Astrocyte (in vitro differentiated cells and primary cell): ENCODE results near the gene NDOR1. TPM values are rescaled to one million over a fixed set of nuclear protein-coding genes. Genes with fewer than 3 reads are reported as not detected.

Experiments
- DNase-seq: peaks from one replicate; pipeline ENCODE4 v3.0.0-alpha.2; 2010; ENCODE audit warnings: low read depth
- FAIRE-seq: peaks from 2 replicates; lab custom pipeline; 2011; peaks lifted over from hg19 to GRCh38; lab: Jason Lieb, UNC
- H2AFZ ChIP-seq: 2 replicates; pipeline ENCODE4 v1.6.0; 2012; ENCODE audit warnings: low read depth, low read length, inconsistent platforms
- H3K27ac ChIP-seq: 2 replicates; pipeline ENCODE4 v1.5.1; 2011; ENCODE audit warnings: low read depth, low read length, inconsistent platforms
- H3K27me3 ChIP-seq: 2 replicates; pipeline ENCODE4 v1.6.0; 2011; ENCODE audit warnings: low read length, inconsistent platforms; ENCODE audit not compliant: insufficient read depth
- H3K36me3 ChIP-seq: 2 replicates; pipeline ENCODE4 v1.5.1; 2011; ENCODE audit warnings: low read length, inconsistent platforms; ENCODE audit not compliant: insufficient read depth
- H3K4me1 ChIP-seq: 2 replicates; pipeline ENCODE4 v1.5.1; 2011; ENCODE audit warnings: low read length, inconsistent platforms; ENCODE audit not compliant: insufficient read depth
- H3K4me2 ChIP-seq: 2 replicates; pipeline ENCODE4 v1.6.0; 2012; ENCODE audit warnings: low read length, inconsistent platforms
- H3K4me3 ChIP-seq: 2 replicates; pipeline ENCODE4 v1.5.1; 2011; ENCODE audit warnings: low read depth, mild to moderate bottlenecking, low read length, inconsistent platforms; ENCODE audit not compliant: insufficient read depth
- H3K79me2 ChIP-seq: 2 replicates; pipeline ENCODE4 v1.6.0; 2012; ENCODE audit warnings: mild to moderate bottlenecking, low read length, inconsistent platforms; ENCODE audit not compliant: insufficient read depth
- H3K9ac ChIP-seq: 2 replicates; pipeline ENCODE4 v1.6.0; 2012; ENCODE audit warnings: mild to moderate bottlenecking, low read length, inconsistent platforms
- H3K9me3 ChIP-seq: 2 replicates; pipeline ENCODE4 v1.5.1; 2012; ENCODE audit warnings: low read depth, mild to moderate bottlenecking, low read length, inconsistent platforms; ENCODE audit not compliant: insufficient read depth
- H4K20me1 ChIP-seq: 2 replicates; pipeline ENCODE4 v1.6.0; 2012; ENCODE audit warnings: low read length, inconsistent platforms; ENCODE audit not compliant: insufficient read depth
- H3K27ac Mint-ChIP-seq: one replicate; pipeline ENCODE4 v1.8.0; 2021; ENCODE audit warnings: mild to moderate bottlenecking, mixed read lengths; ENCODE audit not compliant: unreplicated experiment
- H3K27me3 Mint-ChIP-seq: one replicate; pipeline ENCODE4 v1.8.0; 2021; ENCODE audit warnings: low read depth, mixed read lengths; ENCODE audit not compliant: unreplicated experiment
- H3K36me3 Mint-ChIP-seq: one replicate; pipeline ENCODE4 v1.8.0; 2021; ENCODE audit warnings: low read depth, mixed read lengths; ENCODE audit not compliant: unreplicated experiment
- H3K4me1 Mint-ChIP-seq: one replicate; pipeline ENCODE4 v1.8.0; 2021; ENCODE audit warnings: low read depth, mixed read lengths; ENCODE audit not compliant: unreplicated experiment
- H3K4me3 Mint-ChIP-seq: one replicate; pipeline ENCODE4 v1.8.0; 2021; ENCODE audit warnings: mild to moderate bottlenecking, moderate library complexity, mixed read lengths; ENCODE audit not compliant: unreplicated experiment
- H3K9me3 Mint-ChIP-seq: one replicate; pipeline ENCODE4 v1.8.0; 2021; ENCODE audit warnings: mild to moderate bottlenecking, mixed read lengths; ENCODE audit not compliant: unreplicated experiment
- CTCF ChIP-seq: IDR thresholded peaks from 2 replicates; pipeline ENCODE4 v1.5.1; 2011; ENCODE audit warnings: low read depth, mild to moderate bottlenecking, inconsistent platforms, low read length, moderate library complexity; ENCODE audit not compliant: insufficient read depth
- EZH2 ChIP-seq: IDR thresholded peaks from 2 replicates; pipeline ENCODE4 v1.6.1; 2012; ENCODE audit warnings: mild to moderate bottlenecking, low read length, inconsistent platforms; ENCODE audit not compliant: insufficient read depth
- total RNA-seq: library from RNA; stranded (reverse); gene quantifications from 2 replicates; pipeline ENCODE4 v1.2.1, GENCODE V29; 2021

NDOR1 gene
- total RNA-seq, 1 donor from 2014 or later: 14.5 TPM

GRCh38 chr9:137159105-137160053 is 46.1 kb upstream of the NDOR1 start:
- H3K27me3 ChIP-seq: peaks cover 35% of the 10 kb centered on the region
- H3K27me3 Mint-ChIP-seq: peaks cover 69% of the 10 kb centered on the region
- no peak for FAIRE-seq

GRCh38 chr9:137160054-137160425 is 45.5 kb upstream of the NDOR1 start:
- H3K27me3 ChIP-seq: peaks cover 37% of the 10 kb centered on the region
- Mint-ChIP-seq H3K27ac (no peak overlapping the region), H3K4me3 (no peak overlapping the region), H3K27me3 (peaks cover 65% of the 10 kb centered on the region), H3K4me1 (peaks cover 2% of the 10 kb centered on the region), H3K36me3 (no peaks in the 10 kb centered on the region), H3K9me3 (no peaks in the 10 kb centered on the region)
- no peak overlapping the region for H3K4me3 ChIP-seq
- H3K36me3 ChIP-seq: no peaks in the 10 kb centered on the region
- no peaks in the 10 kb centered on the region for H4K20me1 ChIP-seq
- no peak for DNase-seq
- no peak for TF ChIP-seq EZH2
- no peak for TF ChIP-seq CTCF
- H3K9me3 ChIP-seq: no peaks in the 10 kb centered on the region
- H2AFZ ChIP-seq: no peak overlapping the region
- H3K4me2 ChIP-seq: no peak overlapping the region
- no peak for FAIRE-seq
- H3K79me2 ChIP-seq: no peaks in the 10 kb centered on the region
- H3K27ac ChIP-seq: no peak overlapping the region
- H3K4me1 ChIP-seq: peaks cover 4% of the 10 kb centered on the region
- no peak overlapping the region for H3K9ac ChIP-seq

More at GRCh38 chr9:137159105-137160053, 46.1 kb upstream of the NDOR1 start:
- Histone ChIP-seq H3K36me3 (no peaks in the 10 kb centered on the region), H3K79me2 (no peaks in the 10 kb centered on the region), H3K4me3 (no peak overlapping the region), H4K20me1 (no peaks in the 10 kb centered on the region), H3K4me1 (peaks cover 4% of the 10 kb centered on the region), H3K9ac (no peak overlapping the region), H2AFZ (no peak overlapping the region), H3K27ac (no peak overlapping the region), H3K4me2 (no peak overlapping the region), H3K9me3 (no peaks in the 10 kb centered on the region)
- TF ChIP-seq CTCF (no peak), EZH2 (no peak)
- H3K9me3 Mint-ChIP-seq: no peaks in the 10 kb centered on the region
- H3K27ac Mint-ChIP-seq: no peak overlapping the region
- peaks cover 2% of the 10 kb centered on the region for H3K4me1 Mint-ChIP-seq
- no peak overlapping the region for H3K4me3 Mint-ChIP-seq
- DNase-seq: no peak
- no peaks in the 10 kb centered on the region for H3K36me3 Mint-ChIP-seq
